OCI-LY3 (cell line): ENCODE data around the gene CEP44.

Experiments
- H2AFZ ChIP-seq: fragments of 200-600, 300-600 bp; shearing (Covaris generic); 2 replicates; pipeline ENCODE4 v1.6.0; 2014; ENCODE audit warnings: antibody characterized with exemption, low read depth, low read length
- H3K27ac ChIP-seq: fragments of 200-600, 300-600 bp; sonication (generic); 2 replicates; pipeline ENCODE4 v1.5.1; 2014; ENCODE audit warnings: mild to moderate bottlenecking, low read length, moderate library complexity, mixed read lengths
- H3K27me3 ChIP-seq: fragments of 200-600, 300-600 bp; sonication (generic); 2 replicates; pipeline ENCODE4 v1.6.1; 2014; ENCODE audit warnings: low read depth, low read length, mixed read lengths
- H3K36me3 ChIP-seq: fragments of 200-600, 300-600 bp; sonication (generic); replicated peaks from 2 replicates; pipeline ENCODE3; 2014; ENCODE audit warnings: low read depth, low read length, mixed read lengths
- H3K4me1 ChIP-seq: fragments of 300-600, 200-600 bp; sonication (generic); 2 replicates; pipeline ENCODE4 v1.6.1; 2014; ENCODE audit warnings: low read length, mixed read lengths
- H3K4me2 ChIP-seq: fragments of 200-600, 300-600 bp; sonication (generic); 2 replicates; pipeline ENCODE4 v1.6.1; 2014; ENCODE audit warnings: low read length, mixed read lengths
- H3K4me3 ChIP-seq: fragments of 300-600, 200-600 bp; sonication (generic); 2 replicates; pipeline ENCODE4 v1.5.1; 2014; ENCODE audit warnings: antibody characterized with exemption, mild to moderate bottlenecking, low read length, moderate library complexity
- H3K79me2 ChIP-seq: fragments of 300-600, 200-600 bp; shearing (Covaris generic); 2 replicates; pipeline ENCODE4 v1.6.1; 2014; ENCODE audit warnings: mild to moderate bottlenecking, low read length, mixed read lengths
- H3K9ac ChIP-seq: fragments of 300-600, 200-600 bp; shearing (Covaris generic); 2 replicates; pipeline ENCODE4 v1.6.0; 2014; ENCODE audit warnings: mild to moderate bottlenecking, low read length, moderate library complexity
- H3K9me3 ChIP-seq: fragments of 200-600, 300-600 bp; shearing (Covaris generic); 2 replicates; pipeline ENCODE4 v1.6.1; 2014; ENCODE audit warnings: low read length, mixed read lengths; ENCODE audit not compliant: insufficient read depth
- H4K20me1 ChIP-seq: fragments of 200-600, 300-600 bp; sonication (generic); 2 replicates; pipeline ENCODE4 v1.6.1; 2016; ENCODE audit warnings: low read length, mixed read lengths; ENCODE audit not compliant: insufficient read depth
- EZH2phosphoT487 ChIP-seq: fragments of 200-600 bp; shearing (Covaris generic); IDR thresholded peaks from 2 replicates; pipeline ENCODE4 v1.6.1; 2018; ENCODE audit warnings: antibody characterized with exemption, mixed run types, low read depth
- TF ChIP-seq, protein P1 (sequence below): fragments of 200-600, 300-600 bp; sonication (generic); IDR thresholded peaks from 2 replicates; pipeline ENCODE4 v1.5.1; 2014; ENCODE audit warnings: antibody characterized with exemption, low read length, low read depth

The CEP44 gene

GRCh38 chr4:174275101-174275500 lies 8.6 kb upstream of the CEP44 start:
- H3K27ac ChIP-seq: no peak overlapping the region
- no peak overlapping the region for H3K4me3 ChIP-seq
- no peaks in the 10 kb centered on the region for H3K27me3 ChIP-seq
- no peaks in the 10 kb centered on the region for H3K36me3 ChIP-seq
- H3K9ac ChIP-seq: no peak overlapping the region
- H3K9me3 ChIP-seq: no peaks in the 10 kb centered on the region
- TF ChIP-seq, protein P1, sequence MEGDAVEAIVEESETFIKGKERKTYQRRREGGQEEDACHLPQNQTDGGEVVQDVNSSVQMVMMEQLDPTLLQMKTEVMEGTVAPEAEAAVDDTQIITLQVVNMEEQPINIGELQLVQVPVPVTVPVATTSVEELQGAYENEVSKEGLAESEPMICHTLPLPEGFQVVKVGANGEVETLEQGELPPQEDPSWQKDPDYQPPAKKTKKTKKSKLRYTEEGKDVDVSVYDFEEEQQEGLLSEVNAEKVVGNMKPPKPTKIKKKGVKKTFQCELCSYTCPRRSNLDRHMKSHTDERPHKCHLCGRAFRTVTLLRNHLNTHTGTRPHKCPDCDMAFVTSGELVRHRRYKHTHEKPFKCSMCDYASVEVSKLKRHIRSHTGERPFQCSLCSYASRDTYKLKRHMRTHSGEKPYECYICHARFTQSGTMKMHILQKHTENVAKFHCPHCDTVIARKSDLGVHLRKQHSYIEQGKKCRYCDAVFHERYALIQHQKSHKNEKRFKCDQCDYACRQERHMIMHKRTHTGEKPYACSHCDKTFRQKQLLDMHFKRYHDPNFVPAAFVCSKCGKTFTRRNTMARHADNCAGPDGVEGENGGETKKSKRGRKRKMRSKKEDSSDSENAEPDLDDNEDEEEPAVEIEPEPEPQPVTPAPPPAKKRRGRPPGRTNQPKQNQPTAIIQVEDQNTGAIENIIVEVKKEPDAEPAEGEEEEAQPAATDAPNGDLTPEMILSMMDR: no peak
- TF ChIP-seq EZH2phosphoT487: no peak
- no peak overlapping the region for H3K4me2 ChIP-seq
- H3K79me2 ChIP-seq: peaks cover 20% of the 10 kb centered on the region
- peaks cover 12% of the 10 kb centered on the region for H3K4me1 ChIP-seq
- H2AFZ ChIP-seq: no peak overlapping the region
- H4K20me1 ChIP-seq: no peaks in the 10 kb centered on the region

DNA sequence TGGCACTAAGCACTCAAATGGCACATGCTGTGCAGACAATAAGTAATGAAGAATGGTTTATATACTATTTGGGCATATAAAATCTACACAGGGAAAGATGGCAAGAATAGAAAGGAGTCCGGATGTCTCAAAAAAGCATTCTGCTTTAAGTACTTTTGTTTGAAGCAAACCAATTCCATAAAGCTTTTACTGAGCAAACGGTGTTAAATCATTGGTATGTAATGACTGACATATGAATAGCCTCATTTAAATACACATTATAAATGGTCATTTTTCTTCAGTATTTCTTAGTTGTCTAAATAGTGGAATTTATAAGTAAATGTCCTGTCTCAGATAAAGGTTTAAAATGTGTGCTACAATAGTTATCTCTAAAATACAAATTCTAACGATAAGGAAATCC lies 6.3 kb upstream of the CEP44 start:
- Histone ChIP-seq H2AFZ (no peak overlapping the region), H3K4me3 (no peak overlapping the region), H3K4me1 (peaks cover 19% of the 10 kb centered on the region), H3K9me3 (no peaks in the 10 kb centered on the region), H3K4me2 (no peak overlapping the region), H3K36me3 (no peaks in the 10 kb centered on the region), H3K27ac (no peak overlapping the region), H3K79me2 (peaks cover 37% of the 10 kb centered on the region), H3K27me3 (no peaks in the 10 kb centered on the region), H3K9ac (no peak overlapping the region), H4K20me1 (no peaks in the 10 kb centered on the region)
- no peak for TF ChIP-seq EZH2phosphoT487
- TF ChIP-seq, protein P1: no peak

GRCh38 chr4:174278467-174278866 lies 5.2 kb upstream of the CEP44 start:
- peaks cover 42% of the 10 kb centered on the region for H3K79me2 ChIP-seq
- no peak overlapping the region for H3K4me2 ChIP-seq
- H3K9me3 ChIP-seq: no peaks in the 10 kb centered on the region
- H4K20me1 ChIP-seq: no peaks in the 10 kb centered on the region
- no peaks in the 10 kb centered on the region for H3K27me3 ChIP-seq
- TF ChIP-seq EZH2phosphoT487: no peak
- TF ChIP-seq, protein P1: no peak
- H3K4me3 ChIP-seq: no peak overlapping the region
- no peak overlapping the region for H2AFZ ChIP-seq
- H3K9ac ChIP-seq: no peak overlapping the region
- H3K4me1 ChIP-seq: peaks cover 19% of the 10 kb centered on the region
- no peaks in the 10 kb centered on the region for H3K36me3 ChIP-seq
- no peak overlapping the region for H3K27ac ChIP-seq

DNA sequence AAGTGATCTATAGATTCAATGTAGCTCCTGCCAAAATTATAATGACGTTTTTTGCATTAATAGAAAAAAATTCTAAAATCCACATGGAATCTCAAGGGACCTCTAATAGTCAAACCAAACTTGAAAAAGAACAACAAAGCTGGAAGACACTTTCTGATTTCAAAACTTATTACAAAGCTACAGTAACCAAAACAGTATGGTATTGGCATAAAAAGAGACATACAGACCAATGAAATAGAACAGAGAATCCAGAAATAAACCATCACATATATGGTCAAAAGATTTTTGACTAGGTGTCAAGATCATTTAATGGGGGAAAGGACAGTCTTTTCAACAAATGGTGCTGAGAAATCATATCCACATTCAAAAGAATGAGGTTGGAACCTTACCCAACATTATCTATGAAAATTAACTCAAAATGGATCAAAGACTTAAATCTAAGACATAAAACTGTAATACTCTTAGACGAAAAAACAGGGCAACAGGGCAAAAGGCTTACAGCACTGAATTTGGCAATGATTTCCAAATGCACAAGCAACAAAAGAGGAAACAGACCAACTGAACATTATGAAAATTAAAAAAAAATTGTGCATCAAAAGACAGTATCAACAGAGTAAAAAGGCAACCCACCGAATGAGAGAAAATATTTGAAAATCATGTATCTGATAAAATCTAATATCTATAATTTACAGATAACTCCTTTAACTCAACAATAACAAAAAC lies 4.1 kb upstream of the CEP44 start:
- H3K9ac ChIP-seq: no peak overlapping the region
- H4K20me1 ChIP-seq: no peaks in the 10 kb centered on the region
- H3K4me3 ChIP-seq: no peak overlapping the region
- H3K36me3 ChIP-seq: no peaks in the 10 kb centered on the region
- H2AFZ ChIP-seq: no peak overlapping the region
- H3K9me3 ChIP-seq: no peaks in the 10 kb centered on the region
- no peak overlapping the region for H3K27ac ChIP-seq
- no peak overlapping the region for H3K4me2 ChIP-seq
- H3K27me3 ChIP-seq: no peaks in the 10 kb centered on the region
- H3K4me1 ChIP-seq: peaks cover 13% of the 10 kb centered on the region
- TF ChIP-seq, protein P1: no peak
- TF ChIP-seq EZH2phosphoT487: no peak
- H3K79me2 ChIP-seq: peaks cover 47% of the 10 kb centered on the region
